ENCODE data around the gene TBX2.

Gene TBX2

GRCh38 chr17:61387511-61388305, 11.9 kb upstream of the TBX2 start:
- DNase-seq (ENCODE audit: low read depth in 2 of 2): no peak

DNA sequence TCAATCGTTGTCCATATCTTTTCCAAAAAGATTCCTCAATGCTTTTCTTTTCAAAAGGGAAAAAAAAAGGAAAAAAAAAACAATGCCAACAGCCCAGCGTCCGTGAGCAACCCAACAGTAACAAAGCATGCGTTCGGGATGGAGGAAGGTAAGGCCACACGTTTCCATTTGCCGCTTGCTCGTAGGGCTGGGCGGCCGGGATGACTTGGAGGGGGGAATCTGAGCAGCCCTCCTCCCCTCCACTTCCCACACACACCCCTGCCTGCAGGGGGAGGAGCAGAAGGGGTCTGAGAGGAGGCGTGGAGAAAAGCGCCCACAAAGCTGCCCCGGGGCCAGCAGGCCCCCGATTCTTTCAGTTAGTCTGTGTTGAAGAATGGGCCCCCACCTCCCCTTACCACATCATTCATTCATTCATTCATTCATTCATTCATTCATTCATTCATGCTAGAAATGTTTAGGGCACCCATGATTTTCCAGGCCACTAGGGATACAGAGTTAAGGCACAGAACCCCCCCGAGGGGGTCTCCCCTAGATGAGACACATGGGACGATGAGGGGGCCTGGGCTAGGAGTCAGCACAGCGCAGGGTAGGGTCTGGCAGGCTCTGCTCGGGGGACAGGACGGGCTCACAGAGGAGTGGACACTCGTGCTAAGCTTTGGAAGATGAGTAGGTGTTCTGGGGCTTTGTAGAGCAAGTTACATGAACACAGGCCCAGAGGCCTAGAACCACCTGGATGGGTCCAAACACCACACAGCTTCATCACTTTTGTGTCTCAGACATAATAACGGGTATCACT, 10.9 kb upstream of the TBX2 start:
- no peak for DNase-seq (ENCODE audit: low read depth in 2 of 2)

DNA sequence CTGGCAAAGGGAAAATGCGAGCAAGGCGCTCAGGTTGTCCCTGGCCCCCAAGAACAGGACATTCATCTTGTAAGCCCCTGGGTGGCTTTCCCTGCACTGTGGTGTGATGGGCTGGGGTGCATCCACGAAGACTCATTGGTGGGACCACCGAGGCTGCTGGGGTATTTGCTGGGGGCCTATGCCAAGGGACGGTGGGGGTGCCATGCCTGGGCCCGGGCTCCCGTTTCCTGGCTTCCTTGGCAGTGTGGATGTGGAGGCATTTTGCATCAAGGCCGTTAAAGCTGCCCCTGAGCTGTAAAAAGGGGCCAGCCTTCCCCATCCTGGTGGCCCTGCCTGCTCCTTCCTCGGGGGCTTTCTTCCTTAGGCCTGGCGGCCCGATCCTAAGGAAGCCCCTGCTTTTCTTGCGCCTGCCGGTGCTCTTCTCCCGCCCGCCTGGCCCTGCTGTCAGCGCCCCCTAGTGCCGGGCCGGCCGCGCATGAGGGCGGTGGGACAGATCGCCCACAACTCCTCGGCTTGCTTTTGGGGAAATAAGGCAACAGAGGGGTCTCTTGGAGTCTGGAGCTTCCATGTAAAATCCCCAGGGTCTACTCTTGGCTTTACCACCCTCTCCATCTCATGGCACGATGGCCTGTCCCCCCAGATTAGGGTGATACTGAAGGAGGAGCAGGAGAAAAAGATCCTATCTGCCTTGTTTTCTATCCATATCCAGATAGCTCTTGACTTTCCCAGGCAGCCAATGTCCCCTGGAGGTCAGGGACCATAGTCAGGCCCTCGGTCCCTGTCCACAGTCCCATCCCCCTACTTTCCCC, 9.8 kb upstream of the TBX2 start:
- DNase-seq (ENCODE audit: low read depth in 2 of 2): no peak

DNA sequence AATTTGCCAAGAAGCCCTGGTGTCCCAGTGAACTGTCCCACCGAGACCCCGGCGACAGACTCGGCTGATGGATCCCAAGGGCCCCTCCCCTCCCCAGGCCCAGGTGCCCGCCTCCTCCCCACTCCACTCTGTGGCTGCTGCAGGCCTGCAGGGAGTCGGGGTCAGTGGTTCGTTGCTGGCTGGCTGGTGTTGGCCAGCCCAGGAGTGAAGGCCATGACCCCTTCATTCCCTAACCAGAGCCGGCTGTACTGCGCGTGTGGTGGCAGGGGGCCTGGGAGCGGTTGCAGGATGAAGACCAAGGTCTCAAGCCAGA, 9.2 kb upstream of the TBX2 start:
- DNase-seq (ENCODE audit: low read depth in 2 of 2): no peak

- no peak for DNase-seq (ENCODE audit: low read depth in 2 of 2)
These were observed 7.9 kb upstream of the TBX2 start for GRCh38 chr17:61391595-61392291.

DNA sequence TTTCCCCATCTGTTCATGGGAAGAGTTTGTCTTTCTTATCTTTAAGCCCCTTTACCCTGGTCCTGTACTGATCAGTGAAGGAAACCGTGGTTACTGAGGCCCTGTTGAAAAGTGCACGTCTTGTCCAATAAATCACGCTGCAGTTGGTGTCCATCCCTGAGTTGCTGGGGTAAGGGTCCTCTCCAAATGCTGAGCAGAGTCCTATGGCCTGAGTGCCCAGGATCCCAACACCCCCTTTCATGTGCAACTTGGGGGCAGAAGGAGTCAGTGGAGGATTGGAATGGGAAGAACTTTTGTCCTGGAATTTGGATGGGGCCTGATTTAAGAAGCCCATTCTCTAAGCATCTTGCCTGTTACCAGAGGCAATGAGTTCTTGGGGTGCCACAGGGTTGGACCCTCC, 7.0 kb upstream of the TBX2 start:
- DNase-seq (ENCODE audit: low read depth in 2 of 2): no peak

DNA sequence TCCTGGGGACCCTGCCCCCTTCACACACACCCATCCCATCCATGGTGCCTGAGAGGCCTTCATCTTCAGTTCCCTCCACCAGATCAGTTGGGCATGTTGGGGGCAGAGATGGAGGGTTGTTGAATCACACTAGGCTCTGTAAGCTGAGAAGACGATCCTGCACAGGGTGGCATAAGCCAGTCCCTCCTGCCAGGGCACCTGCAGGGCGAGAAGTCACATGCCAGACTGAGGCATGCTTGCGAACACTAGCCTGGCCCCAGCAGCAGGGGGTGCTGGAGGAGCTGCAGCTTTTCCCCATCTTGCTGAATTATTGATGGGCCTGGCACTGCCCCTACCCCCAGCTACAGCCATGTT, 6.1 kb upstream of the TBX2 start:
- no peak for DNase-seq (ENCODE audit: low read depth in 2 of 2)

- no peak for DNase-seq (ENCODE audit: low read depth in 2 of 2)
These were observed 5.6 kb upstream of the TBX2 start for GRCh38 chr17:61393904-61394629.

- DNase-seq (ENCODE audit: low read depth in 2 of 2): no peak
These were observed 4.8 kb upstream of the TBX2 start for GRCh38 chr17:61394630-61395408.

GRCh38 chr17:61395409-61395982, 4.1 kb upstream of the TBX2 start:
- no peak for DNase-seq (ENCODE audit: low read depth in 2 of 2)

- DNase-seq (ENCODE audit: low read depth in 2 of 2): no peak
These were observed 3.6 kb upstream of the TBX2 start for GRCh38 chr17:61395983-61396585.

GRCh38 chr17:61396586-61397085, 3.0 kb upstream of the TBX2 start:
- DNase-seq (ENCODE audit: low read depth in 2 of 2): no peak

DNA sequence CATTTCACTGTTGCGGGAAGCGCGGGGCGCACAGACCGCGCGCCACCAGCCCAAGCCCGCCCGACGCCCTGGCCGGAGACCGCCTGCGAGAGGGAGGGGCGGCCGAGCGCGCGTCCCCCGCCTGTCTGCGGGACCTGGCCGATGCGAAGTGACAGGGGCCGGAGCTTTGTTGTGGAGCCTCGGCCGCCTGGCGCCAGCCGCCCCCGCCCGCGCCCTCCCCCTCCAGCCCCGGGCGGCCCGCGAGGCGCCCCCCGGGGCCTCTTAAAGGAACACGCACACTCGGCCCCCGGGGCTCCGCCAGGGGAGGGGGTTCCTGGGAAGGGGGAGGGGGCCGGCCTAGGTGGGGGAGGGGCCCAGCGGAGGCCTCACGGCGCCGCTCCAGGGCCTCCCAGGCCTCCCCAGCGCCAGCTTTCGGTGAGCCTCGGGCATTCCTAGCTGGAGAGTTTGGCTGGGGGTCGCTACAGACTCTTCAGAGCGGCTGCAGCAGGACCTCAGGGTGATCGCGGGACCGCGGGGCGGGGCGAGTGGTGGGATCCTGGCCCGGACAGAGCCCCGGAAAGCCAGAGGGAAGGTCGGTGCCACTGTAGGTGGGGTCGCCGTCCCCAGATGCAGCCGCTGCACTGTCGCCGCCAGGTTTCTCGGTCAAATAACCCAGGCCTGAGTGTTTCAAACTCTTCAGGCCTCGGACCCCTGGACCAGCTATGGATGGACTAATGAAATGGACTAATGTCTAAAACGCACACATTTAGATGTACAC, 2.4 kb upstream of the TBX2 start:
- DNase-seq (ENCODE audit: low read depth in 2 of 2): no peak

- DNase-seq (ENCODE audit: low read depth in 2 of 2): no peak
These were observed 917 bp upstream of the TBX2 start for GRCh38 chr17:61398721-61399130.

- DNase-seq (ENCODE audit: low read depth in 2 of 2): no peak
These were observed 548 bp downstream of the TBX2 start for GRCh38 chr17:61400066-61400716.

GRCh38 chr17:61400717-61401388, 1.2 kb downstream of the TBX2 start:
- no peak for DNase-seq (ENCODE audit: low read depth in 2 of 2)

GRCh38 chr17:61401389-61402072, 1.9 kb downstream of the TBX2 start:
- no peak for DNase-seq (ENCODE audit: low read depth in 2 of 2)

Data from stimulated activated CD4-positive, alpha-beta T cell treated with anti-CD3 and anti-CD28 coated beads, Interleukin-12 subunit alpha, Interleukin-12 subunit beta, amount 100 ng/mL, for 24 hours (primary cell).